Thoracic aorta (tissue), 2 donors: ENCODE measurements around the gene DTX3. TPM values are rescaled to one million over a fixed set of nuclear protein-coding genes. Genes with fewer than 3 reads are reported as not detected.
"Not testable (repeated sequence)": the region's sequence is repeated elsewhere in the genome, so short reads cannot be mapped to it uniquely, and the experiment has no call there.

Experiments
- ATAC-seq: fragments of 150-250 bp; one replicate; pipeline ENCODE4 v1.8.0; 2017; ENCODE audit warnings: low read depth; ENCODE audit not compliant: insufficient number of reproducible peaks, low FRiP score
- DNase-seq: peaks from one replicate; pipeline ENCODE4 v3.0.0-alpha.2; 2020; ENCODE audit warnings: low spot score
- H3K27ac ChIP-seq, 2 donors: fragments of 200-600 bp; sonication (generic); 1 replicate in 1 of 2; 2 replicates in 1 of 2; pipeline ENCODE4 v1.5.1; 2016; ENCODE audit warnings: mild to moderate bottlenecking in 2 of 2, moderate library complexity in 2 of 2
- H3K27me3 ChIP-seq: fragments of 200-600 bp; sonication (generic); replicated peaks from 2 replicates; pipeline ENCODE4 v1.6.0; 2016; ENCODE audit warnings: mild to moderate bottlenecking; ENCODE audit not compliant: insufficient read depth
- H3K36me3 ChIP-seq: fragments of 200-600 bp; sonication (generic); one replicate; pipeline ENCODE4 v1.5.1; 2016
- H3K4me1 ChIP-seq, 2 donors: fragments of 200-600 bp; sonication (generic); 1 replicate in 1 of 2; 2 replicates in 1 of 2; pipeline versions ENCODE4 v1.5.1 to v1.6.0; 2016; ENCODE audit warnings: low read depth in 2 of 2, mild to moderate bottlenecking in 1 of 2; ENCODE audit not compliant: control insufficient read depth in 1 of 2
- H3K4me3 ChIP-seq: fragments of 200-600 bp; sonication (generic); 2 replicates; pipeline ENCODE4 v1.5.1; 2016; ENCODE audit warnings: mild to moderate bottlenecking
- H3K9me3 ChIP-seq: fragments of 200-600 bp; sonication (generic); 2 replicates; pipeline ENCODE4 v1.5.1; 2016
- CTCF ChIP-seq: fragments of 200-600 bp; sonication (generic); IDR thresholded peaks from one replicate; pipeline ENCODE4 v1.5.1; 2019; ENCODE audit warnings: antibody characterized with exemption
- total RNA-seq, 2 donors: library from RNA; depleted of rRNA; stranded (reverse); fragments of >200 nt; gene quantifications; one replicate each; pipeline versions ENCODE4 v1.1.0 to v1.2.3, GENCODE V29; 2016

The DTX3 gene
- total RNA-seq, 2 donors from 2014 or later = 37.9 to 55.1 TPM

DNA sequence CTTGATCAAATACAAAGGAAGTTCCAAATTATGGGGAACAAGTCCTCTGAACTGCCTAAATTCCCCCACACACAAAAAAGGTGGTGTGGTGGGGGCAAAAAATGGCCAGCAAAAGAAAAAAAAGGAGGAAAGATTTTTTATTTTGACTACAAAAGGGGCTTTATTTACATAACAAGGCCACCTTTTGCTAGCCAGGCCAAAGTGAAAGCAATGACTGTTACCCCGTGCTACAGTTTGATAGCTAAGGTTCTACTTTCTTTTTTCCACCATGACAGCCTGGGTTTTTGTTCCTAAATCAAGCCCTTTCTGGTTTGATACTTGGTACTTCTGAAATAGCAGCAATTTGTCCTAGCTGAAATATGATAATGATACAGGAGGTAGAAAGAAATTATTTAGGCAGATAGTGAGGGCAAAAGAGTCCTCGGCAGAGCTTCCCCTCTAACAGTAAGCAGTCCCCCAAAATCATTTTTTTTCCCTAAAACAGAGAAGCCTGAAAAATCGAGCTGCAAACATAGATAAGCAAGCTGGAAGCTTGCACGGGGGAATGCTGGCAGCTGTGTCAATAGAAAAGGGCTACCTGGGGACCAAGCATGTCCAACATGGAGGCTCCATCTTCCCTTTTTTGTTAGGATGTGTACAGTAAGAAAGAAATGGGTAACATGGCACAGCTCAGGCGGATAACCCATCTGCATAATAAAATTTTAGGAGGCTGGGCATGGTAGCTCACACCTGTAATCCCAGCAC lies 37.2 kb downstream of the DTX3 start:
- H3K9me3 ChIP-seq = no peaks in the 10 kb centered on the region
- TF ChIP-seq CTCF = no peak
- ATAC-seq (no peak), DNase-seq (no peak)
- no peaks in the 10 kb centered on the region for H3K36me3 ChIP-seq
- no peak overlapping the region for H3K27ac ChIP-seq
- H3K27me3 ChIP-seq = peaks cover 8% of the 10 kb centered on the region
- no peaks in the 10 kb centered on the region for H3K4me1 ChIP-seq
- H3K4me3 ChIP-seq = no peak overlapping the region

DNA sequence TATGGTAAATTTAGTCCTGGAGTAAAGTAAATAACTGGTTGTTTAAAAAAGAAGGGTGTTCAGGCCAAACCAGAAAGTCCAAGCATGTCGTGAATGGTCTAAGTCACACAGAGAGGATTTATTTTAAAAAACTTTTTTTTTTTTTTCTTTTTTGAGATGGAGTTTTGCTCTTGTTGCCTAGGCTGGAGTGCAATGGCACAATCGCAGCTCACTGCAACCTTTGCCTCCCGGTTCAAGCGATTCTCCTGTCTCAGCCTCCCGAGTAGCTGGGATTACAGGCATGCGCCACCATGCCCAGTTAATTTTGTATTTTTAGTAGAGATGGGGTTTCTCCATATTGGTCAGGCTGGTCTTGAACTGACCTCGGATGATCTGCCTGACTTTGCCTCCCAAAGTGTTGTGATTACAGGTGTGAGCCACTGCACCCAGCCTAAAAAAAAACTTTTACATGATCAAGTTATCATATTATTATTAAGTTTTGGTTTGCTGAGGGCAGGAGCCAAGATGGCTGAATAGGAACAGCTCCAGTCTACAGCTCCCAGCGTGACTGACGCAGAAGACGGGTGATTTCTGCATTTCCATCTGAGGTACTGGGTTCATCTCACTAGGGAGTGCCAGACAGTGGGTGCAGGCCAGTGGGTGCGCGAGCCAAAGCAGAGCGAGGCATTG lies 41.5 kb downstream of the DTX3 start:
- ATAC-seq, H3K36me3 ChIP-seq, H3K27ac ChIP-seq, H3K9me3 ChIP-seq, H3K27me3 ChIP-seq, DNase-seq, H3K4me1 ChIP-seq, H3K4me3 ChIP-seq: not testable (repeated sequence)

DNA sequence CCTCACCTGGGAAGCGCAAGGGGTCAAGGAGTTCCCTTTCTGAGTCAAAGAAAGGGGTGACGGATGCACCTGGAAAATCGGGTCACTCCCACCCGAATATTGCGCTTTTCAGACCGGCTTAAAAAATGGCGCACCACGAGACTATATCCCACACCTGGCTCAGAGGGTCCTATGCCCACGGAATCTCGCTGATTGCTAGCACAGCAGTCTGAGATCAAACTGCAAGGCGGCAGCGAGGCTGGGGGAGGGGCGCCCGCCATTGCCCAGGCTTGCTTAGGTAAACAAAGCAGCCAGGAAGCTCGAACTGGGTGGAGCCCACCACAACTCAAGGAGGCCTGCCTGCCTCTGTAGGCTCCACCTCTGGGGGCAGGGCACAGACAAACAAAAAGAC lies 42.0 kb downstream of the DTX3 start:
- H3K9me3 ChIP-seq, H3K36me3 ChIP-seq, ATAC-seq, DNase-seq, H3K27ac ChIP-seq, H3K27me3 ChIP-seq, H3K4me1 ChIP-seq, H3K4me3 ChIP-seq: not testable (repeated sequence)

DNA sequence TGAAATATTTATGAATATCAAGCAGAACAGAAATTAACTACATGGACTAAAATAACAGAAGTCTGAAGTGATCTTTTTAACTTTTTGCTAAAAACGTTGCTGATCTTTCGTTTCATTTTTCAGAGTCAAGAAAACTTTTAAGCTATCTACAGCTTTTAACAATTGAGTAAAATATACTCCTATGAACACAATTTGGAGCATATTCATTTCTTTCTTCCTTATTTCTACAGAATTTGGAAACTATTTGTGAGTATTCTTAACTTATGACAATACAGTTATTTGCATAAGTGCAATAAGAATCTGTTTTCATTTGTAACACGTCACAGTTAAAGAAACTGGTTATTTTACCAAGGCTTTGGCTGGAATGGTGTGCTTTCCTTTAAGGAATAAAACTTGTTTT lies 49.4 kb downstream of the DTX3 start:
- no peaks in the 10 kb centered on the region for H3K36me3 ChIP-seq
- H3K9me3 ChIP-seq = no peaks in the 10 kb centered on the region
- H3K4me1 ChIP-seq = no peaks in the 10 kb centered on the region
- no peaks in the 10 kb centered on the region for H3K27me3 ChIP-seq
- no peak overlapping the region for H3K27ac ChIP-seq
- TF ChIP-seq CTCF = no peak
- no peak for DNase-seq
- no peak overlapping the region for H3K4me3 ChIP-seq
- no peak for ATAC-seq

DNA sequence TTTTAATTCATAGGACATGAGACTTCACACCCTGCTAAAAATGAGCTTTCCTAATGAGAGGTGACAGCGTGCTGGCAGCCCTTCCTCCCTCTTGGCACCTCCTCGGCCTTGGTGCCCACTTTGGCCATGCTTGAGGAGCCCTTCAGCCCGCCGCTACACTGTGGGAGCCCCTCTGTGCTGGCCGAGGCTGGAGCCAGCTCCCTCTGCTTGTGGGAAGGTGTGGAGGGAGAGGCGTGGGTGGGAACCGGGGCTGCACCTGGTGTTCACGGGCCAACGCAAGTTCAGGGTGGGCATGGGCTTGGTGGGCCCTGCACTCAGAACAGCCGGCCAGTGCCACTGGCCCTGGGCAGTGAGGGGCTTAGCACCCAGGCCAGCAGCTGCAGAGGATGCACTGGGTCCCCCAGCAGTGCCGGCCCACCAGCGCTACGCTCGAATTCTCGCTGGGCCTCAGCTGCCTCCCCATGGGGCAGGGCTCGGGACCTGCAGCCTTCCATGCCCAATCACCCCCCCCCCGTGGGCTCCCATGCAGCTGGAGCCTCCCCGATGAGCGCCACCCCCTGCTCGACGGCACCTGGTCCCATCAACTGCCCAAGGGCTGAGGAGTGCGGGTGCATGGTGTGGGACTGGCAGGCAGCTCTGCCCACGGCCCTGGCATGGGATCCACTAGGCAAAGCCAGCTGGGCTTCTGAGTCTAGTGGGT lies 51.1 kb downstream of the DTX3 start:
- no peak overlapping the region for H3K27ac ChIP-seq
- no peaks in the 10 kb centered on the region for H3K4me1 ChIP-seq
- no peaks in the 10 kb centered on the region for H3K27me3 ChIP-seq
- H3K9me3 ChIP-seq = no peaks in the 10 kb centered on the region
- no peak for DNase-seq
- ATAC-seq = no peak
- H3K4me3 ChIP-seq = no peak overlapping the region
- H3K36me3 ChIP-seq = no peaks in the 10 kb centered on the region
- no peak for TF ChIP-seq CTCF

GRCh38 chr12:57656408-57656807 lies 51.8 kb downstream of the DTX3 start:
- H3K9me3 ChIP-seq, H3K4me3 ChIP-seq, H3K36me3 ChIP-seq, H3K27me3 ChIP-seq, ATAC-seq, H3K4me1 ChIP-seq, DNase-seq, H3K27ac ChIP-seq: not testable (repeated sequence)
